Kidney (tissue), 14 donors: ENCODE results near the gene DAND5. TPM values are rescaled to one million over a fixed set of nuclear protein-coding genes. Genes with fewer than 3 reads are reported as not detected.

Experiments
- DNase-seq, 5 donors: peaks; one replicate each; pipeline ENCODE4 v3.0.0-alpha.2; 2013 to 2020
- FAIRE-seq: peaks from 2 replicates; lab custom pipeline; 2012; peaks lifted over from hg19 to GRCh38; lab: Jason Lieb, UNC
- H3K27ac ChIP-seq, 2 donors: one replicate each; pipeline ENCODE4 v1.7.0; 2013; ENCODE audit warnings: low read depth in 2 of 2, low read length in 2 of 2, inconsistent platforms in 1 of 2
- H3K27me3 ChIP-seq: one replicate; pipeline ENCODE4 v1.7.1; 2013; ENCODE audit warnings: low read length, inconsistent platforms; ENCODE audit not compliant: control insufficient read depth, insufficient read depth
- H3K36me3 ChIP-seq, 3 donors: one replicate each; pipeline versions ENCODE4 v1.7.0 to v1.7.1; 2013; ENCODE audit warnings: low read length in 3 of 3, control low read depth in 1 of 3, inconsistent platforms in 1 of 3; ENCODE audit not compliant: insufficient read depth in 3 of 3, control insufficient read depth in 2 of 3
- H3K4me1 ChIP-seq, 3 donors: one replicate each; pipeline versions ENCODE4 v1.7.0 to v1.7.1; 2013; ENCODE audit warnings: low read length in 3 of 3, inconsistent platforms in 1 of 3, low read depth in 1 of 3; ENCODE audit not compliant: control insufficient read depth in 2 of 3, insufficient read depth in 2 of 3
- H3K4me3 ChIP-seq, 3 donors: one replicate each; pipeline versions ENCODE4 v1.7.0 to v1.8.1; 2013; ENCODE audit warnings: low read length in 3 of 3, control low read depth in 1 of 3, inconsistent platforms in 1 of 3
- H3K9ac ChIP-seq, 3 donors: one replicate each; pipeline versions ENCODE4 v1.7.0 to v1.7.1; 2013; ENCODE audit warnings: low read length in 3 of 3, control low read depth in 1 of 3, inconsistent platforms in 1 of 3
- H3K9me3 ChIP-seq, 3 donors: one replicate each; pipeline versions ENCODE4 v1.7.0 to v1.7.1; 2013; ENCODE audit warnings: low read length in 3 of 3, control low read depth in 1 of 3, inconsistent platforms in 1 of 3; ENCODE audit not compliant: control insufficient read depth in 2 of 3, insufficient read depth in 1 of 3
- CTCF ChIP-seq: IDR thresholded peaks from 3 replicates; pipeline ENCODE4 v1.5.1; 2012; ENCODE audit warnings: mild to moderate bottlenecking, moderate library complexity, borderline replicate concordance; ENCODE audit not compliant: insufficient read depth; ENCODE audit errors: extremely low read depth
- intact Hi-C: fragments of 100-400 bp; cut with DNase I; formaldehyde crosslinking; loops from one replicate; pipeline ENCODE4 v1.11.1; 2022
- polyA plus RNA-seq: library from polyadenylated mRNA; stranded (reverse); fragments of 350-450 nt; fragmentation: Illumina TruSeq; extraction: RNeasy Lipid Tissue Mini Kit (QIAGEN cat#74804); gene quantifications from one replicate; pipeline ENCODE4 v1.2.3, GENCODE V29; 2014; ENCODE audit warnings: low read depth, low replicate concordance; ENCODE audit not compliant: insufficient read depth
- total RNA-seq: library from RNA; stranded (reverse); fragmentation: NEBNext Ultra II Directional; extraction: Animal tissue kit (Norgen Biotek cat#: 25700); gene quantifications from one replicate; pipeline ENCODE4 v1.2.1, GENCODE V29; 2021
- donor health status: control.
- donor health status: control.
- donor health status: control.
- donor health status: control.
- donor health status: control.
- donor health status: DM: yes; HTN: yes; CAD: no.
- donor health status: Normal renal cell carcinoma (clear cell type).

DAND5 gene
- total and polyA plus RNA-seq, 2 donors from 2014 or later = not detected

- Histone ChIP-seq H3K4me3 (no peak overlapping the region), H3K4me1 (peaks cover 0 to 9% (median 0%) of the 10 kb centered on the region in 3 donors), H3K9me3 (no peaks in the 10 kb centered on the region), H3K9ac (no peak overlapping the region), H3K27me3 (peaks cover 8% of the 10 kb centered on the region), H3K36me3 (no peaks in the 10 kb centered on the region), H3K27ac (no peak overlapping the region)
- no peak for DNase-seq
- intact Hi-C loops = no loop called here
- no peak for TF ChIP-seq CTCF
- no peak for FAIRE-seq
These were observed 34.9 kb downstream of the DAND5 start for GRCh38 chr19:13004273-13004672.

- DNase-seq (no peak), FAIRE-seq (no peak)
- Histone ChIP-seq H3K4me3 (no peak overlapping the region), H3K4me1 (peaks cover 0 to 12% (median 0%) of the 10 kb centered on the region in 3 donors), H3K9me3 (no peaks in the 10 kb centered on the region), H3K27ac (no peak overlapping the region), H3K9ac (no peak overlapping the region), H3K27me3 (peaks cover 13% of the 10 kb centered on the region), H3K36me3 (no peaks in the 10 kb centered on the region)
- intact Hi-C loops = no loop called here
- no peak for TF ChIP-seq CTCF
These were observed 35.9 kb downstream of the DAND5 start for GRCh38 chr19:13005253-13005652.

GRCh38 chr19:13005861-13006370 is 36.5 kb downstream of the DAND5 start:
- Histone ChIP-seq H3K27ac (no peak overlapping the region), H3K36me3 (no peaks in the 10 kb centered on the region), H3K9me3 (no peaks in the 10 kb centered on the region), H3K9ac (no peak overlapping the region), H3K4me1 (peaks cover 0 to 15% (median 0%) of the 10 kb centered on the region in 3 donors), H3K27me3 (peaks cover 20% of the 10 kb centered on the region), H3K4me3 (no peak overlapping the region)
- intact Hi-C loops = no loop called here
- DNase-seq = no peak
- no peak for FAIRE-seq
- TF ChIP-seq CTCF = no peak
